Stimulated activated effector memory CD8-positive, alpha-beta T cell treated with anti-CD3 and anti-CD28 coated beads, Interleukin-12 subunit alpha, Interleukin-12 subunit beta, amount 100 ng/mL, for 72 hours (primary cell): ENCODE results near the gene SYNJ2.
"Not testable (repeated sequence)": the region's sequence is repeated elsewhere in the genome, so short reads cannot be mapped to it uniquely, and the experiment has no call there.

Experiments used
- ATAC-seq: fragments of 150-1000 bp; cut with Tn5 transposase; 2 replicates; pipeline ENCODE4 v1.10.0; 2021
- DNase-seq, 2 donors: peaks; one replicate each; pipeline ENCODE4 v3.0.0; 2021 to 2022; ENCODE audit warnings: low spot score in 2 of 2
- H3K27ac Mint-ChIP-seq: one replicate; pipeline ENCODE4 v1.8.0; 2022; ENCODE audit warnings: mild to moderate bottlenecking, mixed read lengths
- H3K36me3 Mint-ChIP-seq: one replicate; pipeline ENCODE4 v1.8.0; 2022; ENCODE audit warnings: mild to moderate bottlenecking, mixed read lengths
- H3K4me1 Mint-ChIP-seq: one replicate; pipeline ENCODE4 v1.8.0; 2022; ENCODE audit warnings: mixed read lengths
- H3K4me3 Mint-ChIP-seq: one replicate; pipeline ENCODE4 v1.8.0; 2022; ENCODE audit warnings: mild to moderate bottlenecking, mixed read lengths
- H3K9me3 Mint-ChIP-seq: one replicate; pipeline ENCODE4 v1.8.0; 2022; ENCODE audit warnings: mixed read lengths

Gene SYNJ2

DNA sequence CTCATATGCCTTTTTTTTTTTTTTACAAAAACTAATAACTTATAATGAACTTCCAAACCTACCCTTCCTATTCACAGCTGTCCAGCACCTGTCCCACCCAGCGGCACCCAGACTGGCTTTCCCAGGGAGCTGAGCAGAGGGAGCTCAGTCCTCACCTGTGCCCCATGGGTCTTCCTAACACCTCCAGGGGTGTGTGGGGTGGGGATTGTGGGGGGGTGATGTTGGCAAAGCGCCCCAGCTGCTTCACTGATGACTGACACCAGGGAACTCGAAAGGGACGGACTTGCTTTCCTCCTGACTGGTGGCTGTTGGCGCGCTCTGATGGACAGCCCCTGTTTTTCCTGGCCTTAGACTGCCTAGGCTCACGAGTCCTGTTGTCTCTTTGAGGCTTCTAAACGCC is 14.2 kb upstream of the SYNJ2 start:
- no peaks in the 10 kb centered on the region for H3K36me3 Mint-ChIP-seq
- no peak overlapping the region for H3K27ac Mint-ChIP-seq
- peaks cover 15% of the 10 kb centered on the region for H3K4me1 Mint-ChIP-seq
- DNase-seq (no peak), ATAC-seq (no peak)
- no peaks in the 10 kb centered on the region for H3K9me3 Mint-ChIP-seq
- no peak overlapping the region for H3K4me3 Mint-ChIP-seq

DNA sequence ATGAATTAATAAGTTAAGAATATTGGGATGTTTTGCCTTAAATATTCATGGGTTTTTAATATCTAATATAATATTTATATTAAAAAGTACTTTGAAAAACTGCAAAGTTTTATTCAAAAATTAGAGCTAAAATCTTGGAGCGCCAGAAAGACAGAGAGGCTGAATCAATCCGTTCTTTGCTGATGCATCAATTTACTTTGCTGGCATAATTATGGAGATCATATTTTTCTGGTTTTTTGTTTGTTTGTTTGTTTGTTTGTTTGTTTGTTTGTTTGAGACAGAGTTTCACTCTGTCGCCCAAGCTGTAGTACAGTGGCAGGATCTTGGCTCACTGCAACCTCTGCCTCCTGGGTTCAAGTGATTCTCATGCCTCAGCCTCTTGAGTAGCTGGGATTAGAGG is 9.5 kb upstream of the SYNJ2 start:
- H3K9me3 Mint-ChIP-seq, H3K36me3 Mint-ChIP-seq, DNase-seq, H3K4me1 Mint-ChIP-seq, H3K4me3 Mint-ChIP-seq, ATAC-seq, H3K27ac Mint-ChIP-seq: not testable (repeated sequence)

DNA sequence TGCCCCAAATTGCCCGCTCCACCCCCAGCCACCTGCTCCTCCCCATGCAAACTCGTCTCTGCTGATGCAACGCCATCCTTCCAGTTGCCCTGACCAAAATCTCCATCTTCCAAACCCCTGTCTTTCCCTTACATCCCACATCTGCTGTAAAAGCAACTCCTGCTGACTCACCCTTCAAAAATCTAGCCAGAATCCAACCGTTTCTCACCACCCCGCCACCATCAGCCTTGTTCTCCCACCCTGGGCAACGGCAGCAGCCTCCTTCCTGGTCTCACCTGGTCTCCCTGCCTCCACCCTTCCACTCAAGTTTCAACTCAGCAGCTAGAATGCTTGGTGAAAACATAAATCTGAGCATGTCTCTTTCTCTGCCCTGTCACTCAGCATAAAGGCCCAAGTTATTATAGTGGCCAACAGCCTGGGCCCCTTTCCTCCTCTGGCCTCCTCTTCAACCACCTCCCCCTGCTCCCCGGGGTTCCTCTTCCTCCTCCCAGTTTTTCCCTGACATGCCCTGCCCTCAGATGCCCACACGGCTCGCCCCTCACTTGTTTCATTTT is 7.2 kb upstream of the SYNJ2 start:
- Mint-ChIP-seq H3K9me3 (no peaks in the 10 kb centered on the region), H3K27ac (no peak overlapping the region), H3K4me3 (no peak overlapping the region), H3K36me3 (no peaks in the 10 kb centered on the region), H3K4me1 (peaks cover 7% of the 10 kb centered on the region)
- ATAC-seq, result no peak
- no peak for DNase-seq

DNA sequence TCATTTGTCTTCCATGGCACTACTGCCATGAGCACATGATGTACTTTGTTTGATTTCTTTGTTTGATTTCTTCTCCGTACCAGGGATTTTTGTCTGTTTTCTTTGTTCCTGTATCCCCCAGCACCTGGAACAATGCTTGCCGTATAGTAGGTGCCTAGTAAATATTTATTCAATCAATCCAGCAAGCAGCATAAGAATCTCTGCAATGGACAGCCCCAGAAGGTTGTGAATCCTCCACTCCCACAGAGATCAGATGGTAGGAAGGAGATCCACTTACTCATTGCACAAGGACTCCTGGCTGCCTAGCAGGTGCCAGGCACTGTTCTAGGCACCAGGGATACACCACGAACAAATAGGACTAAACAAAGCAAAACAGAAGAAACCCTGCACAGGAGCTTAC is 6.7 kb upstream of the SYNJ2 start:
- DNase-seq (no peak), ATAC-seq (no peak)
- H3K9me3 Mint-ChIP-seq, result no peaks in the 10 kb centered on the region
- H3K36me3 Mint-ChIP-seq, result no peaks in the 10 kb centered on the region
- H3K4me3 Mint-ChIP-seq, result no peak overlapping the region
- H3K27ac Mint-ChIP-seq, result no peak overlapping the region
- peaks cover 7% of the 10 kb centered on the region for H3K4me1 Mint-ChIP-seq

DNA sequence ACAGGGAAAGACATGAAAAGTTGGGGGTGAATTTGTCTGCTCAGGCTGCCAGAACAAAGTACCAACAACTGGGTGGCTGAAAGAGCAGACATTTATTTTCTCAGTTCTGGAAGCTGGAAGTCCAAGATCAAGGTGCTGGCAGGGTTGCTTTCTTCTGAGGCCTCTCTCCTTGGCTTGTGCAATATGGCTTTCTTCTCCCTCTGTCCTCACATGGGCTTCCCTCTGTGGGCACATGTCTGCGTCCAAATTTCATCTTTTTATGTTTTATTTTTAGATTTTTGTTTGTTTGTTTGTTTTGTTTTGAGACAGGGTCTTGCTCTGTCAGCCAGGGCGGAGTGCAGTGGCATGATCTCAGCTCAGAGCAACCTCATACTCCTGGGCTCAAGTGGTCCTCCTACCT is 6.2 kb upstream of the SYNJ2 start:
- Mint-ChIP-seq H3K36me3 (no peaks in the 10 kb centered on the region), H3K4me1 (peaks cover 11% of the 10 kb centered on the region), H3K4me3 (no peak overlapping the region), H3K9me3 (no peaks in the 10 kb centered on the region), H3K27ac (no peak overlapping the region)
- ATAC-seq (no peak), DNase-seq (no peak)

DNA sequence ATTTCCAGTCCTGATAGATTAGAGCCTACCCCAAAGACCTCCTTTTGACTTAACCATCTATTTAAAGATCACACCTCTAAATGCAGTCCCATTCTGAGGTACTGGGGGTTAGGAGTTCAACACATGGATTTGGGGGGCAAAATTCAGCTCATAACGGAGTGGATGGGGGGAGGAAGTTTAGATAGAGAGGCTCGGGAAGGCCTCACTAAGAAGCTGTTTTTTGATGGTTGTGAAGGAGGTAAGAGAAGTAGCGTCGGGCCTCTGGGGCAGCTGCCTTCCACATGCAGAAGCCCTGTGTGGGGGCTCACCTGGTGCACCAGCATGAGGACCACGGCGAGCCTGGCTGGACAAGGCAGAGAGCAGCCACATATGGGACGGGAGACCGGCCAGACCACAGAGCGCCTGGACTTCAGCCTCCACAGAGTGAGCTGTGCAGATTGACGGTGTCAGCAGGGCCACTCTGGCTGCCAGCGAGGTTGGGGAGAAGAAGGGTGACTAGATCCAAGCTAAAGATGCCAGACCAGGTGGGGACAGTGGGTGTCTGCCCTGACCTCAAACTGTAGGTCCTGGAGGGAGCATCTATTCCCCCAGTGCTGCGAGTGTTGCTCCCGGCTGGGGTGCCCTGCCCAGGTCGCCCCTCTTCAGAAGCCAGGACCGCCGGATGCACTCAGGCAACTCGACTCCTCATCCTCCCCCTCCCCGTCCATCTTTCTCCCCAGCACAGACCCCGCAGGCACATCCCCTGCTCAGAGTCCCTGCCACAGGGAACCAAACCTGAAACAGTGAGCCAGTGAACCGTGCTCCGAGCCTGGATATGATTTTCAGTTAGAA is 5.1 kb upstream of the SYNJ2 start:
- H3K4me3 Mint-ChIP-seq, result no peak overlapping the region
- no peaks in the 10 kb centered on the region for H3K9me3 Mint-ChIP-seq
- peak overlapping the region; percentile 4 for H3K27ac Mint-ChIP-seq
- ATAC-seq (no peak), DNase-seq (no peak)
- H3K4me1 Mint-ChIP-seq, result peaks cover 13% of the 10 kb centered on the region
- H3K36me3 Mint-ChIP-seq, result no peaks in the 10 kb centered on the region

DNA sequence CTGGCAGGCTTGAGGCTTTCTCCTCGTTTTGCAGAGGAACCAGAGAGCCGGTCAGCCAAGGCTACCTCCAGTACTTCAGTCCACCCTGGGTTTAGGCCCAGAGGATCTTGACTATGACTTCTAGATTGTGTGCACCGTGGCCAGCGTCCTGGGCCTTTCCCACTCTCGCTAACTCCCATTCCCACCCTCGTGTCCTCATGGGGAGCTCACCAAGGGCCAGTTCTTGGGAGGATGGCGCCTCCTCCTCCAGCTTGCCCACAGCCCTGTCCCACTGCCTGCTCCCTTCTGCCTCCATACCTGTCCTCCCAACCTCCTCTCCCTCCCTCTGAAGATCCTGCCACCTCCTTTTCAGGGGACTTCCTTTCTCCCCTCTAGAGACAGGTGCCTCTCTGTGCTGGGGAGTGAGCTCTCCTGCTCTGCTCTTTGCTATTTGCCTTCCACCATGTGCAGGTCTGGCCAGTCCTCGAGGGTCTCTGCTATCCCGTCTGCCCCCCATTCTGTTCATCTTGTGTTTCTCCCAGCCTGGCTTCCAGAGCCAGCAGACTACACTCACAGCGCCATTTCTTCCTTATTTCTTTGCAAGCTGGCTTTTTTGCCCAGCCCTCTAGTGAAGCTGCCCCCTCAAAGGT is 4.4 kb upstream of the SYNJ2 start:
- DNase-seq (no peak), ATAC-seq (no peak)
- Mint-ChIP-seq H3K4me3 (no peak overlapping the region), H3K27ac (peak overlapping the region; percentile 4), H3K9me3 (no peaks in the 10 kb centered on the region), H3K4me1 (peaks cover 13% of the 10 kb centered on the region), H3K36me3 (no peaks in the 10 kb centered on the region)

DNA sequence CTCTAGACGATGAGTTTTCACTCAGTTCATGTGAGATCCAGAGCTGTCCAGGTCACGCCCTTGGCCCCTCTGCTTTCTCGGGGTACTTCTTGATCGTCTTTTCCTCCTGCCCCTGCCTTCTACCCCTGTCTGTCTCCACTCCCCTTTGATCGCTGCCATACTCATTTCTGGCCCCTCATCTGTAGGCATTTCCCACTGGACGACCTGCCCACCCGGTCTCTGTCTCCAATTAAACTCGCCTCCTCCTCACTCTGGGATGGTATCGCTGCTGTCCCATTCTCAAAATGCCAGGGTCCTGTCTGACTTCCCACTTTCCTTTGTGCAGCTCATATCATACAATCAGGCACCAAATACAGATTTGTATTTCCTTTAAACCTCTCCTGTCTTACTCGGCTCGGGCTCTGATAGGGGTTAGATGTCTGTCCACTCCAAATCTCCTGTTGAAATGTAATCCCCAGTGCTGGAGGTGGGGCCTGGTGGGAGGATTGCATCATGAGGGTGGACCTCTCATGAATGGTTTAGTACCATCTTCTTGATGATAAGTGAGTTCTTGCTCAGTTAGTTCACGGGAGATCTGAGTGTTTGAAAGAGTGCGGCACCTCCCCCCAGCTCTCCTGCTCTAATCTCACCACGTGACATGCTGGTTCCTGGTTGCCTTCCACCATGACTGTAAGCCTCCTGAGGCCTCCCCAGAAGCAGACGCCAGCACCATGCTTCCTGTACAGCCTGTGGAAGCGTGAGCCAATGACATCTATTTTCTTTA is 3.5 kb upstream of the SYNJ2 start:
- ATAC-seq, result no peak
- Mint-ChIP-seq H3K4me3 (no peak overlapping the region), H3K27ac (no peak overlapping the region), H3K9me3 (no peaks in the 10 kb centered on the region), H3K36me3 (no peaks in the 10 kb centered on the region), H3K4me1 (peaks cover 18% of the 10 kb centered on the region)
- no peak for DNase-seq

DNA sequence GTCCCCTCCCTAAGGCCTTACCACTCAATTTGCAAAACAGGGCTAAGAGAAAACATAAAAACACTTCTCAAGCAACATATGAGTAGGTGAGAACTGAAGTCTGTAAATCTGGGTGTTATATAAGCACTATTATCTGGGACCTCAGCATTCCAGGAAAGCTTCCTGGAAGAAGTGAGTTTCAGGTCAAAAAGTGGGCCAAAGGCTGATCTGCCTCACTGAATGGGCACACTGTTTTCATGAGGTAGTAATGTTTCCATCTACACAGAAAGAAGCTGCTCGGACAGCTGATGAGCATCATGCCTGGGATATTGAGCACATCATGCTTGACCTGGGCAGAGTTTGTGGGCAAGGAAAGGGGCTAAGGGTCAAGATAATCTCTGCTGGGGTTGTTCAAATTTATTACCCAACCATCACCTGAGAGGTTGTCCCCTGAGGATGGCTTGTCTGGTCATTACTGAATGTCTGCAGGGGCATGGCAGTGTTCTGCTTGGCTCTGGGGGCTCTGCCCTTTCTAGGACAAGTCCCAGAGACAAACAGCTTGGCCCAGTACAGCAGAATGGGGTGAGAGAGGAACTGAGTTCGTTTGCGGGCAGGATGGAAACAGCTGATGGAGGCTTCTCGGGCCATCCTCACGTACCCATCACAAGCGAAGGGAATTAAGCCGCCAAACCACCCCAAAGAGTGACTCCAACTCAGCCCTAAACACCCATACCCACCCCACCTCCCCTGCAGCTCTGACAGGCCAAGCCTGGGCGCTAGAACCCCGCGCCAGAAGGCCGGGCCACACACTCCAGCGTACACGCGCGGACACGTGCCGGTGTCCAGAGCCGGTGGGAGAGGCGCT is 1.2 kb upstream of the SYNJ2 start:
- peak overlapping the region; percentile 73 for H3K4me3 Mint-ChIP-seq
- ATAC-seq, result peak; percentile 5
- no peaks in the 10 kb centered on the region for H3K9me3 Mint-ChIP-seq
- H3K27ac Mint-ChIP-seq, result no peak overlapping the region
- DNase-seq, result no peak
- H3K4me1 Mint-ChIP-seq, result peaks cover 35% of the 10 kb centered on the region
- no peaks in the 10 kb centered on the region for H3K36me3 Mint-ChIP-seq

DNA sequence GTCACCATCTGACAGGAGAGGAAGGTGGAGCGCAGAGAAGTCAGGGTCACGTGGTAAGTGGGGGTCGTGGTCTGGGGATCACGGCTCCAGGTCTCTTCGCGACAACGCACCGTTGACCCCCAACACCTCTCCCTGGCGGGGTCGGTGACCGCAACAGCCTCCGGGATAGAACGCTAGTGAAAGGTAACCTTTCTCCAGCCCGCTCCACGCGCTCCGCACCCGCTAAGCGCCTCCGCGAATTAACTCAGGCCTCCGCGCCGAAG is 600 bp upstream of the SYNJ2 start:
- H3K36me3 Mint-ChIP-seq, result no peaks in the 10 kb centered on the region
- no peak overlapping the region for H3K27ac Mint-ChIP-seq
- DNase-seq, result no peak
- no peaks in the 10 kb centered on the region for H3K9me3 Mint-ChIP-seq
- H3K4me3 Mint-ChIP-seq, result peak overlapping the region; percentile 73
- peaks cover 35% of the 10 kb centered on the region for H3K4me1 Mint-ChIP-seq
- ATAC-seq, result no peak

DNA sequence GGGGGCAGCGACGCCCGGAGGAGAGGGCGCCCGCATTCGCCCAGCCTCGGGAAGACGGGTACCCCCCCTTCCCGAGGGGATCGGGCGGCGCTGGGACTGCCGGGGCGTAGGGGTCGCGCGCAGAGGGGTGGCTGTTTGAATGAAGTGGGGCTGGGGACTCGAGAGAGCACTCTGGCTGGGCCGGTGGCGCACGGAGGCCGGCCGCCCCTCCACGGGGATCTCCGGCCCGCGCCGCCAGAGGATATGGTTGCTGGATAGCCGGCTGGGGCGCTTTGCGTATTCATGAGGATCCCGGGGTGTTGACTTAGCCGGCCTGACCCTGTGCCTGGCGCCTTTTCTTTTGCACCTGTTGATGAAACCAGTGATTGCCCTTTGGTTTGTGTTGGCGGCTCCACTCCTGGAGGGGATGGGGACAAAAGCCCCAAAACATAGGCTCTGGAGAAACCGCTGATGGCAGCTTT is 469 bp downstream of the SYNJ2 start:
- Mint-ChIP-seq H3K9me3 (no peaks in the 10 kb centered on the region), H3K27ac (peak overlapping the region; percentile 52), H3K4me3 (peak overlapping the region; percentile 73), H3K4me1 (peaks cover 35% of the 10 kb centered on the region), H3K36me3 (no peaks in the 10 kb centered on the region)
- peak; percentile 46 for ATAC-seq
- peak; percentile 27 to 63 for DNase-seq

DNA sequence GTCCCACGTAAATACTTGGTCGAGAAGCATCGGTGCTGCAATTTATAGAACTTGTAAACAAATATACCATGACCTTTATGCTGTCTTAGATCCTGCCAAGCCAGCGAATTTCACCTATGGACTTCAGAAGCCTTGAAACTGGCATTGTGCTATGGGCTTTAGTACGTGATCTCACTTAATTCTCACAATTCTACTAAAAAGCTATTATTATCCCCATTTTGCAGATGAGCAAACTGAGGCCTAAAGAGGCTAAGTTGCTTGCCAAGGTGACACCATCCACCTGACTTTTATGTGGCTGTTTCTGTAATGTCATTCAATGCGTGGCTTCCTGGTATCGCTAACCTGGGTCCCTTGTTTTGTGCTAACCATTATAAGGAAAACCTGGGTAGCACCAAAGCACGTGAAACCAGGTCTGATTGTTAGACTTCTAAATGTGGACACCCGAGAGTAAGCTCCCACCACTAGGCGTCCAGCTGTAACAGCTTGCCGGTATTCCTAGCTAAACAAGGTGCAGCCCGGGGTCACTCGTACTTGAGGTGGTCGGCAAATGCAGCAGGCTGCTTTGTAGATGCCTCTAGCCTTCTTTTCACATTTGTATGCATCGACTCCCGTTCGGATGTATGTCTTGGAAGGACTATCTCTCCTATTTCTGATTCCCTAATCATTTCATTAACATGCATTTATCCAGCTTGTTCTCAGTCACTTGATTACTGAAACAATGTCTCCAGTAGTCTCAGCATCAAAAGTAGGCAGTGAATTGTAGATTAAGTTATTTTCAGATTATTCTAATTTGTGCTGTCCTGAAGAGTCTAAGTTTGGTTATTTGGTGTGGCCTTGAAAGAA is 1.1 kb downstream of the SYNJ2 start:
- H3K9me3 Mint-ChIP-seq, result no peaks in the 10 kb centered on the region
- no peaks in the 10 kb centered on the region for H3K36me3 Mint-ChIP-seq
- DNase-seq, result no peak
- H3K4me1 Mint-ChIP-seq, result peaks cover 35% of the 10 kb centered on the region
- peak overlapping the region; percentile 52 for H3K27ac Mint-ChIP-seq
- no peak for ATAC-seq
- peak overlapping the region; percentile 73 for H3K4me3 Mint-ChIP-seq

DNA sequence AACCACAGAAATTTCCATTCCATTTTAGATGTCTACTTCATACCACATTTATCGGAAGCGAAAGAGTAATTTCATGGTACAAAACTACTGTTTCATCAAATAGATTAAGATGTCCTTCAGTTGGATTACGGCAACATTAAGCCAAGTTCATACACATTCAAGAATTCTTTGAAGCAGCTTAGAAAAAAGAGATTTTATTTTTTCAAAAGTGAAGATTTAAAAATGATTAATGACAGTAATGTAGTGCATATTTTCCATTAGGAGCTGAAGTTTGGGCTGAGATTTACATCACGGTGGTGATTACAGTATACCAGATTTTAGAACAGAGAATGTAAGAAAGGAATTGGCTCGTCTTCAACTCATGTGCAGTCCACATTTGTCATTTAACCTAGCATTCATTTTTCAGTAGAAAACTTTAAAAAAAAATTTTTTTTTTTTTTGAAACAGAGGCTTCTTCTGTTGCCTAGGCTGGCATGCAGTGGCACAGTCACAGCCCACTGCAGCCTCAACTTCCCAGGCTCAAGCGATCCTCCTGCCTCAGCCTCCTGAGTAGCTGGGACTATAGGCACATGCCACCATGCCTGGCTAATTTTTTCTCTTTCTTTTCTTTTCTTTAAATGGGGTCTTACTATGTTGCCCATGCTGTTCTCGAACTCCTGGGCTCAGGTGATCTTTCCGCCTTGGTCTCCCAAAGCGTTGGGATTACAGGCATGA is 1.9 kb downstream of the SYNJ2 start:
- ATAC-seq, result no peak
- Mint-ChIP-seq H3K4me3 (peak overlapping the region; percentile 73), H3K9me3 (no peaks in the 10 kb centered on the region), H3K4me1 (peaks cover 42% of the 10 kb centered on the region), H3K27ac (no peak overlapping the region), H3K36me3 (no peaks in the 10 kb centered on the region)
- no peak for DNase-seq

DNA sequence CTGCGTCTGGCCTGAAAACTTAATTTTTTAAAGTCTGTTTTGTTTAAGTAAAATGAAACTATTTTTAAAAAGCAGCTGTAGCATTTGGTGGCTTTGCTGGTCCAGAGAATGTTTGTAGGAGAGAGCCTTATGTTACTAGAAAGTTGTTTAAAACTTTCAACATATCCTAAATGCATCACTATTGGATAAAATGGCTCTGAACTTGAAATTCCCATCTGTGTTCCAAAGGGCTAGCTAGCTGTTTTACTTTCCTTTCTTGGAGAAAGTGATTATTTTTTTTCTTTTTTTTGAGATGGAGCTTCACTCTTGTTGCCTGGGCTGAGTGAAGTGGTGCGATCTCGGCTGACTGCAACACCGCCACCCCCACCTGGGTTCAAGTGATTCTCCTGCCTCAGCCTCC is 2.5 kb downstream of the SYNJ2 start:
- peak overlapping the region; percentile 73 for H3K4me3 Mint-ChIP-seq
- peaks cover 44% of the 10 kb centered on the region for H3K4me1 Mint-ChIP-seq

More for the DNA sequence above, 2.5 kb downstream of the SYNJ2 start:
- DNase-seq, result no peak
- Mint-ChIP-seq H3K36me3 (no peaks in the 10 kb centered on the region), H3K27ac (peak overlapping the region; percentile 50), H3K9me3 (no peaks in the 10 kb centered on the region)
- ATAC-seq, result no peak
